ENCODE data around the gene MEX3A. TPM values are rescaled to one million over a fixed set of nuclear protein-coding genes. Genes with fewer than 3 reads are reported as not detected.

The MEX3A gene
- total and polyA plus RNA-seq, 2 of the 8 experiments (the other 6 are each of a cell fraction or from before 2014, with no cell fraction given): 34.1 to 52.4 TPM

DNA sequence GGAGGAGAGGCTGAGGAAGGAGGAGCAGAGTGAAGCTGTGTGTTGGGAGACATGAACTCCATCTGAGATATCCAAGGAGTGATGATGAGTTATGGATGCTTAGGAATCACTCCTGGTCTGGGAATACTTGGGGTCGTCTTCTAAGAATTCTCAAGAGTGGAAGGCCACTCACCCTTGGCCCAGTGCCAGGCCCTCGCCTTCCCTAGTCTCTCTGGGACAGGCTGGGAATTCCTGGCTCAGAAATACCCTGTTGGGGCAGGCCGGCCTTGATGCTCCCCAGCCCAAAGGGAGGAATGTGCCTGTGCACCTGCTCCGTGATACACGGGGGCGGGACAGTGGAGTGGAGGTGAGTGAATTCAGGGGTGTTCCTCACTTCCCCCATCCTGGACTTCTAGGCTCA lies 19.6 kb upstream of the MEX3A start:
- Histone ChIP-seq H2BK120ac (replicated peaks; ENCODE audit: low read depth, low read length) (no peak overlapping the region), H3K23me2 (ENCODE audit: low read depth, low read length) (peaks cover 7% of the 10 kb centered on the region; the same call in 1 of the 2 replicates), H4K8ac (ENCODE audit: extremely low read depth, insufficient read depth, low read length) (no peak overlapping the region), H3K79me2 (ENCODE audit: control insufficient read depth in 1 of 2, insufficient read depth in 2 of 2, low read length in 2 of 2) (no peaks in the 10 kb centered on the region), H3K56ac (replicated peaks; ENCODE audit: insufficient read length, low read depth, low read length) (no peak overlapping the region), H3K4me3 (ENCODE audit: extremely low read depth in 1 of 4, insufficient read depth in 2 of 4, low read depth in 3 of 4, low read length in 4 of 4) (no peak overlapping the region), H4K5ac (ENCODE audit: insufficient read length, low read depth, low read length) (no peak overlapping the region), H3K4me1 (replicated peaks in 1 of 4; ENCODE audit: control insufficient read depth in 3 of 4, insufficient read depth in 4 of 4, low read length in 3 of 4) (peaks cover under 1 to 33% (median 27%) of the 10 kb centered on the region in 4 experiments), H3K79me1 (ENCODE audit: low read depth, low read length) (peaks cover 2% of the 10 kb centered on the region; the same call in 1 of the 2 replicates), H3K27ac (ENCODE audit: low read depth, low read length) (no peak overlapping the region), H2AFZ (ENCODE audit: low read length) (no peak overlapping the region), H3K9me3 (ENCODE audit: insufficient read depth in 2 of 2, low read depth in 1 of 2, low read length in 1 of 2) (no peaks in the 10 kb centered on the region), H3K27me3 (replicated peaks in 1 of 4; ENCODE audit: control insufficient read depth in 3 of 4, extremely low read depth in 1 of 4, insufficient read depth in 3 of 4, low read length in 3 of 4) (no peaks in the 10 kb centered on the region; a peak in 1 of 7 replicates), H4K20me1 (replicated peaks in 1 of 2; ENCODE audit: control insufficient read depth in 1 of 2, insufficient read depth in 2 of 2, low read length in 2 of 2) (peaks cover 0 to 6% of the 10 kb centered on the region in 2 experiments), H3K14ac (ENCODE audit: insufficient read length) (no peak overlapping the region), H4K91ac (replicated peaks; ENCODE audit: insufficient read length, low read length) (no peak overlapping the region), H3K36me3 (ENCODE audit: control insufficient read depth in 2 of 4, insufficient read depth in 4 of 4, low read length in 3 of 4) (no peaks in the 10 kb centered on the region), H2BK15ac (ENCODE audit: low read length) (peak overlapping the region; percentile 90; the same call in 1 of the 2 replicates), H3K23ac (ENCODE audit: insufficient read length) (no peak overlapping the region), H2AK5ac (ENCODE audit: low read depth, low read length) (0 out of 2 replicates have a peak overlapping the region, but pooled peaks have one; percentile 55), H2BK20ac (ENCODE audit: low read length) (no peak overlapping the region), H2BK12ac (ENCODE audit: low read depth, low read length) (peak overlapping the region; percentile 86), H3K18ac (ENCODE audit: extremely low read depth, low read length) (0 out of 2 replicates have a peak overlapping the region, but pooled peaks have one; percentile 36), H3K9ac (replicated peaks in 1 of 4; ENCODE audit: extremely low read depth in 1 of 4, low read depth in 3 of 4, low read length in 3 of 4) (no peak overlapping the region), H3K4me2 (ENCODE audit: insufficient read depth in 1 of 2, low read depth in 2 of 2, low read length in 2 of 2) (no peak overlapping the region), H3K4ac (replicated peaks; ENCODE audit: insufficient read length, low read depth, low read length) (no peak overlapping the region), H2BK5ac (ENCODE audit: low read depth, low read length) (0 out of 2 replicates have a peak overlapping the region, but pooled peaks have one; percentile 8)
- CTCF ChIA-PET (ENCODE audit: partially characterized antibody): interaction anchor here (0.6 to 29.5 kb wide), 8 partner anchors 6 to 118 kb away, joined by 3 to 1994 read pairs (median 3); partner anchors contain the start of genes LMNA, MEX3A and PMF1
- 83% methylated on average over 6 of the region's 6 CpGs; no CpG with 5 or more reads in 1 of the 2 experiments for WGBS, 2 experiments (ENCODE audit: extremely low coverage in 1 of 2, insufficient coverage in 1 of 2, insufficient read length in 1 of 2, insufficient replicate concordance in 2 of 2, low coverage in 1 of 2, low lambda C conversion rate in 2 of 2, missing lambda C conversion rate in 1 of 2)
- DNase-seq (ENCODE audit: low read depth in 1 of 2, low spot score in 2 of 2) (no peak), FAIRE-seq (no peak)
- POLR2A ChIA-PET (ENCODE audit: partially characterized antibody): interaction anchor here (0.7 to 29.6 kb wide), 6 partner anchors 10 to 111 kb away, joined by 3 to 763 read pairs (median 4); partner anchors contain the start of genes LMNA, MEX3A and PMF1
- TF ChIP-seq MAX (IDR thresholded peaks at IDR 0.05) (no peak), SP2 (IDR thresholded peaks at IDR 0.05; ENCODE audit: low read length) (no peak), KDM4A (IDR thresholded peaks at IDR 0.05; ENCODE audit: low read depth, low read length, severe bottlenecking) (no peak), NRF1 (IDR thresholded peaks at IDR 0.05; ENCODE audit: low read depth, low read length) (no peak), RFX5 (IDR thresholded peaks at IDR 0.05; ENCODE audit: borderline replicate concordance, low read depth, low read length) (no peak), ATF2 (IDR thresholded peaks at IDR 0.05; ENCODE audit: low read length) (no peak)
- TF ChIP-seq, protein P1, sequence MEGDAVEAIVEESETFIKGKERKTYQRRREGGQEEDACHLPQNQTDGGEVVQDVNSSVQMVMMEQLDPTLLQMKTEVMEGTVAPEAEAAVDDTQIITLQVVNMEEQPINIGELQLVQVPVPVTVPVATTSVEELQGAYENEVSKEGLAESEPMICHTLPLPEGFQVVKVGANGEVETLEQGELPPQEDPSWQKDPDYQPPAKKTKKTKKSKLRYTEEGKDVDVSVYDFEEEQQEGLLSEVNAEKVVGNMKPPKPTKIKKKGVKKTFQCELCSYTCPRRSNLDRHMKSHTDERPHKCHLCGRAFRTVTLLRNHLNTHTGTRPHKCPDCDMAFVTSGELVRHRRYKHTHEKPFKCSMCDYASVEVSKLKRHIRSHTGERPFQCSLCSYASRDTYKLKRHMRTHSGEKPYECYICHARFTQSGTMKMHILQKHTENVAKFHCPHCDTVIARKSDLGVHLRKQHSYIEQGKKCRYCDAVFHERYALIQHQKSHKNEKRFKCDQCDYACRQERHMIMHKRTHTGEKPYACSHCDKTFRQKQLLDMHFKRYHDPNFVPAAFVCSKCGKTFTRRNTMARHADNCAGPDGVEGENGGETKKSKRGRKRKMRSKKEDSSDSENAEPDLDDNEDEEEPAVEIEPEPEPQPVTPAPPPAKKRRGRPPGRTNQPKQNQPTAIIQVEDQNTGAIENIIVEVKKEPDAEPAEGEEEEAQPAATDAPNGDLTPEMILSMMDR (IDR thresholded peaks at IDR 0.05; ENCODE audit: control extremely low read depth in 1 of 3, insufficient read depth in 1 of 3, low read depth in 1 of 3, low read length in 3 of 3): no peak

All from H1 (cell line).